DOHH2 (cell line): ENCODE measurements around the gene PPP2R2C.

ENCODE experiments used
- H3F3A ChIP-seq: fragments of 200-600 bp; sonication (generic), shearing (Covaris generic); 2 replicates; pipeline ENCODE4 v1.6.0; 2016; ENCODE audit warnings: antibody characterized with exemption, mild to moderate bottlenecking; ENCODE audit not compliant: control insufficient read depth, insufficient read depth
- H3K27ac ChIP-seq: fragments of 200-600 bp; sonication (generic); 2 replicates; pipeline ENCODE4 v1.5.1; 2014; ENCODE audit warnings: low read depth, mild to moderate bottlenecking, low read length, moderate library complexity
- H3K27me3 ChIP-seq: fragments of 200-600 bp; sonication (generic); 2 replicates; pipeline ENCODE4 v1.6.1; 2014; ENCODE audit warnings: mild to moderate bottlenecking, low read length, mixed read lengths; ENCODE audit not compliant: control insufficient read depth
- H3K36me3 ChIP-seq: fragments of 200-600 bp; sonication (generic); 2 replicates; pipeline ENCODE4 v1.6.1; 2014; ENCODE audit warnings: mild to moderate bottlenecking, low read length, moderate library complexity, mixed read lengths; ENCODE audit not compliant: control insufficient read depth
- H3K4me1 ChIP-seq: fragments of 200-600 bp; sonication (generic); 2 replicates; pipeline ENCODE4 v1.6.1; 2014; ENCODE audit warnings: mild to moderate bottlenecking, low read length, mixed read lengths; ENCODE audit not compliant: control insufficient read depth
- H3K4me2 ChIP-seq: fragments of 200-600 bp; sonication (generic); 2 replicates; pipeline ENCODE4 v1.6.0; 2014; ENCODE audit warnings: mild to moderate bottlenecking, low read length, moderate library complexity
- H3K4me3 ChIP-seq: fragments of 200-600 bp; sonication (generic); 2 replicates; pipeline ENCODE4 v1.5.1; 2014; ENCODE audit warnings: mild to moderate bottlenecking, low read length, mixed read lengths
- H3K79me2 ChIP-seq: fragments of 200-600 bp; sonication (generic); 2 replicates; pipeline ENCODE4 v1.6.1; 2014; ENCODE audit warnings: mild to moderate bottlenecking, low read length, mixed read lengths; ENCODE audit not compliant: control insufficient read depth
- H3K9me2 ChIP-seq: fragments of 200-600 bp; sonication (generic); replicated peaks from 2 replicates; pipeline ENCODE4 v1.6.1; 2014; ENCODE audit warnings: mild to moderate bottlenecking, low read length, mixed read lengths; ENCODE audit not compliant: control insufficient read depth
- H3K9me3 ChIP-seq: fragments of 200-600 bp; sonication (generic); 2 replicates; pipeline ENCODE4 v1.6.1; 2014; ENCODE audit warnings: antibody characterized with exemption, low read length, mixed read lengths; ENCODE audit not compliant: control insufficient read depth, insufficient read depth
- H4K20me1 ChIP-seq: fragments of 200-600 bp; sonication (generic); 2 replicates; pipeline ENCODE4 v1.6.0; 2014; ENCODE audit warnings: low read depth, mild to moderate bottlenecking, antibody characterized with exemption, low read length, moderate library complexity; ENCODE audit not compliant: control insufficient read depth, insufficient read depth
- CTCF ChIP-seq: fragments of 200-600 bp; sonication (generic); IDR thresholded peaks from one replicate; pipeline ENCODE4 v1.5.1; 2014; ENCODE audit warnings: antibody characterized with exemption, mild to moderate bottlenecking, low read depth, low read length; ENCODE audit not compliant: poor library complexity, severe bottlenecking
- EZH2phosphoT487 ChIP-seq: fragments of 200-600 bp; sonication (generic); IDR thresholded peaks from 2 replicates; pipeline ENCODE4 v1.6.1; 2017; ENCODE audit warnings: borderline replicate concordance, mild to moderate bottlenecking, antibody characterized with exemption, low read length, moderate library complexity, mixed read lengths

The PPP2R2C gene

GRCh38 chr4:6405397-6405706 is 67.1 kb downstream of the PPP2R2C start:
- Histone ChIP-seq H3K4me3 (no peak overlapping the region), H3K36me3 (no peaks in the 10 kb centered on the region), H3K27me3 (0 out of 2 replicates have a peak, but pooled peaks cover 3% of the 10 kb centered on the region), H3K9me2 (no peaks in the 10 kb centered on the region), H3K27ac (no peak overlapping the region), H3K4me1 (no peaks in the 10 kb centered on the region), H3F3A (no peaks in the 10 kb centered on the region), H3K4me2 (no peak overlapping the region), H4K20me1 (no peaks in the 10 kb centered on the region), H3K9me3 (no peaks in the 10 kb centered on the region), H3K79me2 (no peaks in the 10 kb centered on the region)
- TF ChIP-seq CTCF (no peak), EZH2phosphoT487 (no peak)

- Histone ChIP-seq H3K4me3 (no peak overlapping the region), H3K9me3 (no peaks in the 10 kb centered on the region), H3K4me1 (no peaks in the 10 kb centered on the region), H3K9me2 (no peaks in the 10 kb centered on the region), H3K27ac (no peak overlapping the region), H3K79me2 (no peaks in the 10 kb centered on the region), H3K27me3 (0 out of 2 replicates have a peak, but pooled peaks cover 3% of the 10 kb centered on the region), H3K36me3 (no peaks in the 10 kb centered on the region), H3K4me2 (no peak overlapping the region), H4K20me1 (peaks cover 2% of the 10 kb centered on the region; the same call in 1 of the 2 replicates), H3F3A (no peaks in the 10 kb centered on the region)
- TF ChIP-seq EZH2phosphoT487, result no peak
- no peak for TF ChIP-seq CTCF
Observed at GRCh38 chr4:6404611-6405396, 67.6 kb downstream of the PPP2R2C start.

- no peak for TF ChIP-seq EZH2phosphoT487
- TF ChIP-seq CTCF, result no peak
- Histone ChIP-seq H3K9me3 (no peaks in the 10 kb centered on the region), H3K27ac (no peak overlapping the region), H3K4me1 (no peaks in the 10 kb centered on the region), H3F3A (no peaks in the 10 kb centered on the region), H3K9me2 (no peaks in the 10 kb centered on the region), H3K4me3 (no peak overlapping the region), H4K20me1 (peaks cover 5% of the 10 kb centered on the region; the same call in 1 of the 2 replicates), H3K27me3 (0 out of 2 replicates have a peak, but pooled peaks cover 3% of the 10 kb centered on the region), H3K36me3 (no peaks in the 10 kb centered on the region), H3K79me2 (no peaks in the 10 kb centered on the region), H3K4me2 (no peak overlapping the region)
Observed at GRCh38 chr4:6403400-6403685, 69.1 kb downstream of the PPP2R2C start.
